Measurements from ENCODE around the gene ARX. TPM values are rescaled to one million over a fixed set of nuclear protein-coding genes. Genes with fewer than 3 reads are reported as not detected.

Gene ARX
- total and polyA plus RNA-seq, 9 of the 15 experiments (the other 6 are each of a cell fraction or from before 2014, with no cell fraction given): 0.03 TPM; not detected in 8

DNA sequence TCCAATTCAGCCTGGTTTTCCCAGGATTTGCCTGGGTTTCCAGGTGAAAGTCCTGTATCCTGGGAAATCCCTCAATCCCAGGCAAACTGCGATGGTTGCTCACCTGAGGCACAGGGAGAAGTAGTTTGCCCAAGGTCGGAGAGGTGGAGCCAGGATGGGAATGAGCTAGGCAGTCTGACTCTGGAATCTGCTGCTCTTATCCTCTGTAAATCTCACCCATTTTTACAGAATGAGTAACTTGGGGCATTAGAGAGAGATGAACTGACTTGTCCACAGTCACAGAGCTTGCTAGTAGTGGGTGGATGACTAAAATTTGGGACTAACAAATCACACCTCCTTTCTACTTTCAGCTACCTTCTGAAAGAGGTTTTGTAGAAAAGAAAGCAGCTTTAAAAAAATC is 9.8 kb upstream of the ARX start:
- TF ChIP-seq NFXL1 (CRISPR knock-in tag; IDR thresholded peaks at IDR 0.05) (no peak), GTF2F1 (IDR thresholded peaks at IDR 0.05; ENCODE audit: low read depth, low read length) (no peak), ATF7 (IDR thresholded peaks at IDR 0.05) (no peak), PTBP1 (IDR thresholded peaks at IDR 0.05; ENCODE audit: low read depth, low read length) (no peak), TEAD2 (tag; IDR thresholded peaks at IDR 0.05) (no peak), NR2F6 (CRISPR knock-in tag; IDR thresholded peaks at IDR 0.05) (no peak), ZZZ3 (IDR thresholded peaks at IDR 0.05) (no peak), E2F3 (CRISPR knock-in tag; IDR thresholded peaks at IDR 0.05) (no peak), RAD21 (CRISPR knock-in tag; conservative IDR thresholded peaks at IDR 0.05 in 1 of 2, IDR thresholded peaks at IDR 0.05 in 1 of 2) (no peak), SMAD3 (CRISPR knock-in tag; conservative IDR thresholded peaks at IDR 0.05) (no peak), CBFA2T3 (IDR thresholded peaks at IDR 0.05) (no peak)
- TF ChIP-seq, protein P1, sequence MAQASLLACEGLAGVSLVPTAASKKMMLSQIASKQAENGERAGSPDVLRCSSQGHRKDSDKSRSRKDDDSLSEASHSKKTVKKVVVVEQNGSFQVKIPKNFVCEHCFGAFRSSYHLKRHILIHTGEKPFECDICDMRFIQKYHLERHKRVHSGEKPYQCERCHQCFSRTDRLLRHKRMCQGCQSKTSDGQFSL (CRISPR knock-in tag; IDR thresholded peaks at IDR 0.05): no peak
- TF ChIP-seq, protein P1 (tag; IDR thresholded peaks at IDR 0.05): no peak
- Histone ChIP-seq H3K36me3 (ENCODE audit: control insufficient read depth, insufficient read depth, low read length) (no peaks in the 10 kb centered on the region), H3K27me3 (ENCODE audit: control insufficient read depth in 2 of 2, insufficient read depth in 2 of 2, low read length in 2 of 2) (peaks cover 21 to 41% of the 10 kb centered on the region in 2 experiments), H3K4me2 (ENCODE audit: insufficient read depth, low read length) (no peak overlapping the region), H3K9me3 (replicated peaks; ENCODE audit: control insufficient read depth, insufficient read depth, low read depth, low read length) (no peaks in the 10 kb centered on the region), H3K79me2 (ENCODE audit: control insufficient read depth, insufficient read depth, low read length) (no peaks in the 10 kb centered on the region), H4K20me1 (replicated peaks; ENCODE audit: control insufficient read depth, insufficient read depth, low read length) (no peaks in the 10 kb centered on the region), H3K27ac (ENCODE audit: extremely low read depth, low read depth, low read length) (no peak overlapping the region), H3K4me3 (no peak overlapping the region), H3K9ac (ENCODE audit: insufficient read depth in 1 of 2, low read depth in 2 of 2, low read length in 2 of 2) (no peak overlapping the region), H2AFZ (ENCODE audit: low read depth, low read length) (no peak overlapping the region), H3K9me1 (ENCODE audit: control insufficient read depth, insufficient read depth, low read length) (no peaks in the 10 kb centered on the region), H3K4me1 (replicated peaks in 1 of 2; ENCODE audit: control insufficient read depth in 2 of 2, insufficient read depth in 2 of 2, low read length in 2 of 2) (peaks cover 0 to 11% of the 10 kb centered on the region in 2 experiments; a peak in 3 of 5 replicates)
- POLR2A ChIA-PET: no interaction called here
- ATAC-seq (no peak), DNase-seq (ENCODE audit: extremely low read depth in 1 of 4, low spot score in 3 of 4) (no peak), FAIRE-seq (no peak)
- CTCF ChIA-PET (ENCODE audit: low intra/inter-chr PET ratio): no interaction called here
- intact Hi-C loops (cut with micrococcal nuclease): no loop called here
- WGBS (ENCODE audit: insufficient coverage, low coverage, missing lambda C conversion rate): 0% methylated on average over 1 of the region's 2 CpGs
- in situ Hi-C loops (cut with MboI): no loop called here
- no TSS peak for BruUV-seq (replicated peaks)
